ENCODE data around the gene NEK11. TPM values are rescaled to one million over a fixed set of nuclear protein-coding genes. Genes with fewer than 3 reads are reported as not detected.
A peak's percentile ranks its signal among the peaks of the same experiment; 100 is the strongest.

Gene NEK11
- total and polyA plus RNA-seq, 9 of the 15 experiments (the other 6 are each of a cell fraction or from before 2014, with no cell fraction given): 0.28 to 1.5 (median 0.87) TPM

DNA sequence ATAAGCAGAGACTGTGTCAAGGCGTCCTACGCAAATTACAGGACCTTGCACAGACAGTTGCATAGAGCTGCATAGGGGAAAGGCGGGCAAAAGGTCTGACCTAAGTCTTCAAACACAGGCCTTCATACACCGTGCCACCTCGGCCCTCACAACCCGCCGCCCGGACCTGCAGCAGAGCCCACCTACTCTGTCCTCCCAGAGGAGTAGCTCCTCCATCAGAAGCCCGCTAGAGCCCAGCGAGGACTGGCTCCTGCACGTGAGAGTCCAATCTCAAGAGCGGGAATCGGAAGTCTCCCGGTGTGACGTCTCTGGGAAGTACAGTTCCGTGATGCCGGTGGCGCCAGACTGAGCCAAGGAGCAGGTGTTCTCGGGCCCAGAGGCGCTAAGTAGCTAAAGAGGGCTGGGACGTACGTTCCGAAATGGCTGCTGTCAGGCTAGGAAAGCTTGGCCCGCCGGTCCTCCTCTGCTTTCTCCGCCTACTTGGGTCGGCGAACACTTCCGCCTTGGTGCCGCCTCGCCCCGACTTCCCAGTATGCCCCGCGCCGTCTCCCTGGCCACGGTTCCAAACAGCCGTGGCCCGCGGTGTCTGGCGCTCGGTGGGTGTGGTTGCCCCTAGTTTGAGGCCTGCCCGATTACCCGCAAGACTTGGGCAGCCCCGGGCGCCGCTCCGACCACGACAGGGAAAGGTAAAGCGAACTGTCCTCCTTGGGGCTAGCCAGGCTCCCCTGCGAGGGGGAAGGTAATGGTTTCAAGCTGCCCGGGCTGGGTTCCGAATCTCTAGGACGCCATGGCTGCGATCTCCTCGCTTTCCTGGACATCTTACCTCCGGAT, at the start of gene NEK11, which contains the start of gene ASTE1 (continued):
- TF ChIP-seq, protein P1, sequence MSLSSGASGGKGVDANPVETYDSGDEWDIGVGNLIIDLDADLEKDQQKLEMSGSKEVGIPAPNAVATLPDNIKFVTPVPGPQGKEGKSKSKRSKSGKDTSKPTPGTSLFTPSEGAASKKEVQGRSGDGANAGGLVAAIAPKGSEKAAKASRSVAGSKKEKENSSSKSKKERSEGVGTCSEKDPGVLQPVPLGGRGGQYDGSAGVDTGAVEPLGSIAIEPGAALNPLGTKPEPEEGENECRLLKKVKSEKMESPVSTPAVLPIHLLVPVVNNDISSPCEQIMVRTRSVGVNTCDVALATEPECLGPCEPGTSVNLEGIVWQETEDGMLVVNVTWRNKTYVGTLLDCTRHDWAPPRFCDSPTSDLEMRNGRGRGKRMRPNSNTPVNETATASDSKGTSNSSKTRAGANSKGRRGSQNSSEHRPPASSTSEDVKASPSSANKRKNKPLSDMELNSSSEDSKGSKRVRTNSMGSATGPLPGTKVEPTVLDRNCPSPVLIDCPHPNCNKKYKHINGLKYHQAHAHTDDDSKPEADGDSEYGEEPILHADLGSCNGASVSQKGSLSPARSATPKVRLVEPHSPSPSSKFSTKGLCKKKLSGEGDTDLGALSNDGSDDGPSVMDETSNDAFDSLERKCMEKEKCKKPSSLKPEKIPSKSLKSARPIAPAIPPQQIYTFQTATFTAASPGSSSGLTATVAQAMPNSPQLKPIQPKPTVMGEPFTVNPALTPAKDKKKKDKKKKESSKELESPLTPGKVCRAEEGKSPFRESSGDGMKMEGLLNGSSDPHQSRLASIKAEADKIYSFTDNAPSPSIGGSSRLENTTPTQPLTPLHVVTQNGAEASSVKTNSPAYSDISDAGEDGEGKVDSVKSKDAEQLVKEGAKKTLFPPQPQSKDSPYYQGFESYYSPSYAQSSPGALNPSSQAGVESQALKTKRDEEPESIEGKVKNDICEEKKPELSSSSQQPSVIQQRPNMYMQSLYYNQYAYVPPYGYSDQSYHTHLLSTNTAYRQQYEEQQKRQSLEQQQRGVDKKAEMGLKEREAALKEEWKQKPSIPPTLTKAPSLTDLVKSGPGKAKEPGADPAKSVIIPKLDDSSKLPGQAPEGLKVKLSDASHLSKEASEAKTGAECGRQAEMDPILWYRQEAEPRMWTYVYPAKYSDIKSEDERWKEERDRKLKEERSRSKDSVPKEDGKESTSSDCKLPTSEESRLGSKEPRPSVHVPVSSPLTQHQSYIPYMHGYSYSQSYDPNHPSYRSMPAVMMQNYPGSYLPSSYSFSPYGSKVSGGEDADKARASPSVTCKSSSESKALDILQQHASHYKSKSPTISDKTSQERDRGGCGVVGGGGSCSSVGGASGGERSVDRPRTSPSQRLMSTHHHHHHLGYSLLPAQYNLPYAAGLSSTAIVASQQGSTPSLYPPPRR (CRISPR knock-in tag; IDR thresholded peaks at IDR 0.05; ENCODE audit: borderline replicate concordance): no peak
- no peak for TF ChIP-seq NCOA1 (IDR thresholded peaks at IDR 0.05; ENCODE audit: low read depth)
- TF ChIP-seq, protein P2, sequence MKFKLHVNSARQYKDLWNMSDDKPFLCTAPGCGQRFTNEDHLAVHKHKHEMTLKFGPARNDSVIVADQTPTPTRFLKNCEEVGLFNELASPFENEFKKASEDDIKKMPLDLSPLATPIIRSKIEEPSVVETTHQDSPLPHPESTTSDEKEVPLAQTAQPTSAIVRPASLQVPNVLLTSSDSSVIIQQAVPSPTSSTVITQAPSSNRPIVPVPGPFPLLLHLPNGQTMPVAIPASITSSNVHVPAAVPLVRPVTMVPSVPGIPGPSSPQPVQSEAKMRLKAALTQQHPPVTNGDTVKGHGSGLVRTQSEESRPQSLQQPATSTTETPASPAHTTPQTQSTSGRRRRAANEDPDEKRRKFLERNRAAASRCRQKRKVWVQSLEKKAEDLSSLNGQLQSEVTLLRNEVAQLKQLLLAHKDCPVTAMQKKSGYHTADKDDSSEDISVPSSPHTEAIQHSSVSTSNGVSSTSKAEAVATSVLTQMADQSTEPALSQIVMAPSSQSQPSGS (CRISPR knock-in tag; IDR thresholded peaks at IDR 0.05): no peak
- TF ChIP-seq, protein P3, sequence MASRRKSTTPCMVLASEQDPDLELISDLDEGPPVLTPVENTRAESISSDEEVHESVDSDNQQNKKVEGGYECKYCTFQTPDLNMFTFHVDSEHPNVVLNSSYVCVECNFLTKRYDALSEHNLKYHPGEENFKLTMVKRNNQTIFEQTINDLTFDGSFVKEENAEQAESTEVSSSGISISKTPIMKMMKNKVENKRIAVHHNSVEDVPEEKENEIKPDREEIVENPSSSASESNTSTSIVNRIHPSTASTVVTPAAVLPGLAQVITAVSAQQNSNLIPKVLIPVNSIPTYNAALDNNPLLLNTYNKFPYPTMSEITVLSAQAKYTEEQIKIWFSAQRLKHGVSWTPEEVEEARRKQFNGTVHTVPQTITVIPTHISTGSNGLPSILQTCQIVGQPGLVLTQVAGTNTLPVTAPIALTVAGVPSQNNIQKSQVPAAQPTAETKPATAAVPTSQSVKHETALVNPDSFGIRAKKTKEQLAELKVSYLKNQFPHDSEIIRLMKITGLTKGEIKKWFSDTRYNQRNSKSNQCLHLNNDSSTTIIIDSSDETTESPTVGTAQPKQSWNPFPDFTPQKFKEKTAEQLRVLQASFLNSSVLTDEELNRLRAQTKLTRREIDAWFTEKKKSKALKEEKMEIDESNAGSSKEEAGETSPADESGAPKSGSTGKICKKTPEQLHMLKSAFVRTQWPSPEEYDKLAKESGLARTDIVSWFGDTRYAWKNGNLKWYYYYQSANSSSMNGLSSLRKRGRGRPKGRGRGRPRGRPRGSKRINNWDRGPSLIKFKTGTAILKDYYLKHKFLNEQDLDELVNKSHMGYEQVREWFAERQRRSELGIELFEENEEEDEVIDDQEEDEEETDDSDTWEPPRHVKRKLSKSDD (conservative IDR thresholded peaks at IDR 0.05; ENCODE audit: low read length): no peak
- TF ChIP-seq ZNF644 (tag; IDR thresholded peaks at IDR 0.05; ENCODE audit: low read depth): no peak
- no peak for TF ChIP-seq KLF10 (CRISPR knock-in tag; IDR thresholded peaks at IDR 0.05)
- TF ChIP-seq, protein P4, sequence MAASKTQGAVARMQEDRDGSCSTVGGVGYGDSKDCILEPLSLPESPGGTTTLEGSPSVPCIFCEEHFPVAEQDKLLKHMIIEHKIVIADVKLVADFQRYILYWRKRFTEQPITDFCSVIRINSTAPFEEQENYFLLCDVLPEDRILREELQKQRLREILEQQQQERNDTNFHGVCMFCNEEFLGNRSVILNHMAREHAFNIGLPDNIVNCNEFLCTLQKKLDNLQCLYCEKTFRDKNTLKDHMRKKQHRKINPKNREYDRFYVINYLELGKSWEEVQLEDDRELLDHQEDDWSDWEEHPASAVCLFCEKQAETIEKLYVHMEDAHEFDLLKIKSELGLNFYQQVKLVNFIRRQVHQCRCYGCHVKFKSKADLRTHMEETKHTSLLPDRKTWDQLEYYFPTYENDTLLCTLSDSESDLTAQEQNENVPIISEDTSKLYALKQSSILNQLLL (CRISPR knock-in tag; IDR thresholded peaks at IDR 0.05; ENCODE audit: borderline replicate concordance): no peak
- no peak for TF ChIP-seq PHB2 (IDR thresholded peaks at IDR 0.05; ENCODE audit: low read depth)
- no peak for TF ChIP-seq ZNF408 (CRISPR knock-in tag; IDR thresholded peaks at IDR 0.05; ENCODE audit: low read depth)
- TF ChIP-seq CBFA2T3 (IDR thresholded peaks at IDR 0.05): no peak
- TF ChIP-seq ZNF57 (CRISPR knock-in tag; IDR thresholded peaks at IDR 0.05): no peak
- TF ChIP-seq KAT7 (CRISPR knock-in tag; IDR thresholded peaks at IDR 0.05; ENCODE audit: borderline replicate concordance): no peak
- no peak for TF ChIP-seq SRSF1 (IDR thresholded peaks at IDR 0.05; ENCODE audit: low read depth, low read length)
- TF ChIP-seq, protein P5, sequence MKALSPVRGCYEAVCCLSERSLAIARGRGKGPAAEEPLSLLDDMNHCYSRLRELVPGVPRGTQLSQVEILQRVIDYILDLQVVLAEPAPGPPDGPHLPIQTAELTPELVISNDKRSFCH (CRISPR knock-in tag; IDR thresholded peaks at IDR 0.05): no peak
- TF ChIP-seq, protein P5 (tag; IDR thresholded peaks at IDR 0.05): peak; percentile 68; the same call in 1 of the 2 replicates
- TF ChIP-seq U2AF2 (optimal IDR thresholded peaks at IDR 0.05; ENCODE audit: low read depth, low read length): no peak
